Globus pallidus (tissue), 1 donor: Measurements from ENCODE around the gene PBX4.
"Not testable (repeated sequence)": the region's sequence is repeated elsewhere in the genome, so short reads cannot be mapped to it uniquely, and the experiment has no call there.

Experiments
- DNase-seq: peaks from one replicate; pipeline ENCODE4 v3.0.0-alpha.2; 2015; ENCODE audit warnings: low spot score

Gene PBX4, protein sequence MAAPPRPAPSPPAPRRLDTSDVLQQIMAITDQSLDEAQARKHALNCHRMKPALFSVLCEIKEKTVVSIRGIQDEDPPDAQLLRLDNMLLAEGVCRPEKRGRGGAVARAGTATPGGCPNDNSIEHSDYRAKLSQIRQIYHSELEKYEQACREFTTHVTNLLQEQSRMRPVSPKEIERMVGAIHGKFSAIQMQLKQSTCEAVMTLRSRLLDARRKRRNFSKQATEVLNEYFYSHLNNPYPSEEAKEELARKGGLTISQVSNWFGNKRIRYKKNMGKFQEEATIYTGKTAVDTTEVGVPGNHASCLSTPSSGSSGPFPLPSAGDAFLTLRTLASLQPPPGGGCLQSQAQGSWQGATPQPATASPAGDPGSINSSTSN

GRCh38 chr19:19618219-19619051, at the start of gene PBX4:
Gene PBX4 (minus strand): TSS chr19:19618687. CDS start chr19:19618629, 58 bp downstream.
- peak; percentile 81 for DNase-seq

DNA sequence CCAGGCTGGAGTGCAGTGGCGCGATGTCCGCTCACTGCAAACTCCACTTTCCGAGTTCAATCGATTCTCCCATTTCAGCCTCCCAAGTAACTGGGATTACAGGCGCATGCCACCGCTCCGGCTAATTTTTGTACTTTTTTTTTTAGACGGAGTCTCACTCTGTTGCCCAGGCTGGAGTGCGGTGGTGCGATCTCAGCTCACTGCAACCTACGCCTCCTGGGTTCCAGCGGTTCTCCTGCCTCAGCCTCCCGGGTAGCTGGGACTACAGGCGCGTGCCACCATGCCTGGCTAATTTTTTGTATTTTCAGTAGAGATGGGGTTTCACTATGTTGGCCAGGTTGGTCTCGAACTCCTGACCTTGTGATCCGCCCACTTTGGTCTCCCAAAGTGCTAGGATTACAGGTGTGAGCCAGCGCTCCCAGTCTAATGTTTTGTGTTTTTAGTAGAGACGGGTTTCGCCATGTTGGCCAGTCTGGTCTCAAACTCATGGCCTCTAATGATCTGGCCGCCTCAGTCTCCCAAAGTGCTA, 47.0 kb upstream of the PBX4 start:
- DNase-seq, result not testable (repeated sequence)

DNA sequence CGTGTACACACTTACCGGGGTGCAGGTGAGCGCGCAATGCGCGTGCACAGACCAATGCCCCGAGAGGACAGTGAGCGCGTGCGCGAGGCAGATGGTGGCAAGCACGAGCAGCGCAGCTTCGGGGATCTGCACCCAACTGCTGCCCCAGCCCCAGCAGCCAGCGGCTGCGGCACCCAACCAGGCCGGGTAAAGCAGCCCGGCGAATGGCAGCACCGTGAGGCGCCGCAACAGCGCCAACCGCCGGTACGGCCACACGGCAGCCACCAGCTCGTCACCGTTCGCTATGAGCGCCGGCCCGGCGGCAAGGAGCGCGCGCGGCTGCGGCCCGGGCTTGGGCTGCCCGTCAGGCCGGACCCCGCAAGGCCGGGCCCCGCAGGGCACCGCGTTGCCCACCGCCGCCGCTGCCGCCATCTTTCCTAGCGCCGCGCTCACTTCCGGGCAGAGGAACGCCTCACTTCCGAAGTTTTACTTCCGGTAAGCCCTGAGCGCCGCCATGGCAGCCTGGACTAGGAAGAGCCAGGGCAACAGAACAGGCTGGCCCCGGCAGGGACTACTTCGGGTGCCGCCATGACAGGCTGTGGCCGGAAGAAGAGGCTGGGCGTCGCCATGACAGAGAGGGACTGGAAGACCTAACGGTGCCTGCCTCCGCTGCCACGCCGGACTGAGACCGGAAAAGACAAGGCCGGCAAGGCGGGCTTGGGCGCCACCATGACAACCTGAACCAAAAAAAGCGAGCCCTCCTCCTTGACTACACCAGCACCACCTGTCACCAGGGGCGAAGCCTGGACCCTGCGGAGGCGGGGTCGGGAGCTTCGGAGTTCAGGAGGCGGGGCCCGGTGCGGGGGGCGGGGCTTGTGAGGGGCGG, 45.0 kb upstream of the PBX4 start, which contains the start of gene ATP13A1:
Gene ATP13A1, minus strand, starts transcription at position 421 of the 865 bp plus-strand sequence. Its CDS starts 10 bp downstream, at position 411.
- peak; percentile 98 for DNase-seq

DNA sequence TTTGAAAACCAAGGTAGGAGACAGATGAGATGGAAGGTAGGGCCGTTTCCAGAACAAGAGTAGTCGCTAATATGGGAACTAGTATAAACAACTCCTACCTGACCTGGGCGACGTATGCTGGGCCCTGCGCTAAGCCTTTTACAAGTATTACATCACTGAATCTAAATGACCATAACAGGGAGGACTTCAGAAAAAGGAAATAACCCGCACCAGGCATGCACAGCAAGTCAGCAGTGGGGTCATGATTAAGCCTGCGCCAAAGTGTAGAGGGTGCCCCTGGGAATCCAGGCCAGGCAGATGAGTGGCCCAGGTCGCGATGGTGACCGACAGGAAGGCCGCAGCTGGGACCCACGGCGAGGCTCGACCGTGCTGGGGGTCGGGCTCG, 44.4 kb upstream of the PBX4 start:
- no peak for DNase-seq

- DNase-seq, result no peak
Observed at GRCh38 chr19:19662344-19662743, 43.9 kb upstream of the PBX4 start.

DNA sequence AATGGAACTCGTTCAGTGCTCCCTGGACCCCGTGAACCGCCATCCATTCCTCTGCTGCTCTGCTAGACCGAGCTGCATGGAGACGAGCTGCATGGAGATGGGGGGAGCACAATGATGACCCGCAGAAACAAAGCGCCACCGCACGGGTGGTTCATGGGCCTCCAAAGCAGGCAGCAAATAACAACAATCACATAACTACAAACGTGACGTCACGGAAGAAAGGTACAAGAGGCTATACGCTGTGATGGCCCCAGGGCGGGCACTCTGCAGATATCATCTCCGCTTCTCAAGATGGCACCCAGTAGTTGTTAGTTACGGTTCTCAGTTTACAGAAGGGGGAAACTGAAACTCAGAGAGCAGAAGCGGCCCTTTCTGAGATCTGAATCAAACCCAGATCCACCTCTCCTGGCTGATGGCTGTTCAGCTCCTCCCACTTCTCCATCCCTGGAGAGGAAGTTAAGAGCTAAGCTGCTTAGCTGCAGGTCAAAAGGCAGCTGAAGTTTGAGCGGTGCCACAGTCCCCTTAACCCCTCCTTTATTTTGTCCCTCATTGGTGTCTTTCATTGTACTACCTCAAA, 43.3 kb upstream of the PBX4 start:
- DNase-seq, result no peak

DNA sequence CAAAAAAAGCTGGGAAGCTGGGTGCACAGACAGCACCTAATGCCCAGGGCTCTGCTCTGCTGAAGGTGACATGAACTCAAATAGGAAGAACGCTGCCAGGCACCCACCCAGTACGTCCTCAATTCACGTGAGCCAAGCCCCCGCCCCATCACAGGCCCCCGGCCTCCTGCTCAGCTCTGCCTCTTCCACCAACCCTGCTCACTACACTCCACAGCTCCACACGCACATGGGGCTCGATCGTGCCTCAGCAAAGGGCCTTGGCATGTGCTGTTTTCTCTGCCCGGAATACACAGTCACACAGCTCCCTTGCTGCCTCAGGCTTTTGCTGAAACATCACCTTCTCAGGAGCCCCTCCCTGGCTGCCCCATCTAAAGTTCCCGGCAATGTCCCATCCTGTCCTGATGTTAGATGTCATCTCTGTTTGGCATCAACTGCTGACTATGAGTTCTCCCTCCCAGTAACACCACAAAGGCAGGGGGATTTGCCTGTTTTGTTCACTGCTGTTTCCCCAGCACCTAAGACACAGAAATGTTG, 42.7 kb upstream of the PBX4 start:
- DNase-seq, result no peak

- no peak for DNase-seq
Observed at GRCh38 chr19:19659646-19660245, 41.3 kb upstream of the PBX4 start.

GRCh38 chr19:19657397-19657783, 38.9 kb upstream of the PBX4 start:
- no peak for DNase-seq

DNA sequence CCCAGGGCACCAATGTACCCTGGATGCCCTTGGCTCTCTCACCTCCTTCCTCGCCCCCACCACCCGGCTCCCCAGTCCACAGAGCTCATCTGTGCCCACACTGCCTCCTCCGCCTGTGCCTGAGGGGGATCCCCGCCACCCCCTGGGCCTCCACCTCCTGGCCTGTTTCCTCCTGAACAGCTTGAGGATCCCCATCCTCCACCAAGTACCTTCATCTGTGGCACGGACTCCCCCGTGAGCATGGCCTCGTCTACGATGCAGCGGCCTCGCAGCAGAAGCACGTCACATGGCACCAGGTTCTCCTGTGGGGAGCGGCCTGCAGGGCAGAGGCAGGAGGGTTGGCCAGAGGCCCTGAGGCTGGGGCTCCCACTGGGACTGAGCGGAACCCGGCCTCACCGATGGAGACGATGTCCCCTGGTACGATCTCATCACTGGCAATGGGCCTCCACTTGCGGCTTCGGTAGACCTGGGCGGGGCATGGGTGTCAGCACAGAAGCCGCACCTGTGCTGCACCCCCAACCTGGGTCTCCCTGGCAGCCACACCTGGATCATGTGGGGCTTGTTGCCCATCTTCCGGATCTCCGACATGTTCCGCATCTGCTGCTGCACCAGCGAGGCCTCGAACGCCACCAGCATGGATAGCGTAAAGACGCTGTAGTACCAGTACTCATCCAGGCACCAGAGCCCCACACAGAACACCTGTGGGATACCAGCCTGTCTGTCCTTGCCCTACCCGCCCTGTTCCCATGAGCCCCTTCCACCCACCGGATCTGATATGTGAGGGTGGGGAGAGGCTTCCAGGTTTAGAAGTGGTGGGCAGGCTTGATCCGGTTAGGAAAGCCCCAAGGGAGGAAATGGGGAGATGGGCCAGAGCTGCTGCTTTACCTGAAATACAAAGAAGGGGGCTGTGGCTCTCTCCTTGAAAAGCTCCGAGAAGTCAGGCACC, 38.2 kb upstream of the PBX4 start:
- no peak for DNase-seq

DNA sequence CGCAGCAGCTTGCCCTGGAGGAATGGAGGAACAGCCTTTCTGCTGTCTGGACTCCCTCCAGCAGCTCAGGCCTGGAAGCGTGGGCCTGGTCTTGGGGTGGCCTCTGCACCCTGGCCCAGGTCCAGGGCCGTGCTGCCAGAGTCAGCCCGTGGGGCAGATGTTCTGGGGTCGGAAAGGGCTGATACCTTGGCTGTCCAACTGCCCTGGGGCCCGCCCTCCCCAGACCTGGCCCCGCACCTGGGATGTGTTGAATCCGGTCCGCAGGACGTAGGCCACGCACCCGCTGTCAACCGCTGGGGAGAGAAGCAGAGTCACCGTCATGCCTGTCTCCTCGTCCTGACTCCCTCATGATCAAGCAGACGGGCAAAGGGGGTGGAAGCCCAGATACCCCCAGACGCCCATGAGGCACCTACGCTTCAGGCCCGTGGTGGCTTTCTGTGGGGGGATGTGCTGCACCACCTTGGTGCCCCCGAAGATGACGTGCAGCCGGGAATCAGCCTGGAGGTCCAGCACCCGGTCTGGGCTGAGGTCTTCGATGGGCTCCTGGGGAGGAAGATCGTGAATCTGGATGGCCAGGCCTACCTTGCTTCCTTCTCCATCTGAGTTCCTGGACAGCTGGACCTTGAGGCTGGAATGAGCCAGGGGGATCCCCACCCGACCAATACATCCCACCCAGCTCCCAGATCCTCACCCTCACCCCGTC, 37.3 kb upstream of the PBX4 start:
- DNase-seq, result no peak

GRCh38 chr19:19655051-19655594, 36.6 kb upstream of the PBX4 start:
- DNase-seq, result no peak

GRCh38 chr19:19654441-19654840, 36.0 kb upstream of the PBX4 start:
- DNase-seq, result no peak

- DNase-seq, result no peak
Observed at GRCh38 chr19:19653597-19654147, 35.2 kb upstream of the PBX4 start.

DNA sequence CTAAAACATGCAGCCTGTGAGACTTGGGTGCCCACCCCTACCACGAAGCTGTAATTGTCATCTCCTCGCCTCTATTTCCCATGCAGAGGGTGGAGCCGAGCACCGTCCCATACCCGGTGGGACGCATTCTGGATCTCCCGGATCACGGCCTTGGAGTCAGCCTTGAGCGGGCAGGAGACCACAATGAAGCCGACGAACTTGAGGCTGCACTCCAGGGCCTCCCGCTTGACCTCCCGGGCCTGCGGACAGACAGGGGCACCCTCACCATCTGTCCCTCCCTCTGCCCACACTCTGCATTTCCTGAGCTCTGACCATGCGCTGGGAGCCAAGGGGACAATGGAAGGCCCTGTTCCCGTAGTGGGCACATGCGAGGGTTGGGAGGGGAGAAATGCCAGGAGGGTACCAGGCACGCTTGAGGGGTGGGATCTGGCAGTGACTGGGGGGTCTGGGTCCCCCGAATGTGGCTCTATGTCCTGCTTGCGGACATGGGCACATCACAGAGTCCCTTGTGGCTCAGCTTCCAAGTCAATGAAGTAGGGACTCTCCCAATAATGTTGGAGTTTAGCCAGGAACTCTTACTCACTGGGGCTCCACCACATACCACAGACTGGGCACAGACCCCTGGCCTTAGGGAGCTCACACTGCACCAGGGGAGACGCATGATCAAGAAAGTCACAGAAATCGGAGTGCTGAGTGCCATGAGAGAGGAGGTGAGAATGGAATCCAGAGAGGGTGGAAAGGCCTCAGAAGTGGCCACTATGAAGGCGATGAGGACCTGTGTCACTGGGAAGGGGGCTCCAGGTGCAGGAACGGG, 34.2 kb upstream of the PBX4 start:
- no peak for DNase-seq

GRCh38 chr19:19651076-19651475, 32.6 kb upstream of the PBX4 start:
- peak; percentile 77 for DNase-seq

- DNase-seq, result no peak
Observed at GRCh38 chr19:19650331-19650730, 31.8 kb upstream of the PBX4 start.

DNA sequence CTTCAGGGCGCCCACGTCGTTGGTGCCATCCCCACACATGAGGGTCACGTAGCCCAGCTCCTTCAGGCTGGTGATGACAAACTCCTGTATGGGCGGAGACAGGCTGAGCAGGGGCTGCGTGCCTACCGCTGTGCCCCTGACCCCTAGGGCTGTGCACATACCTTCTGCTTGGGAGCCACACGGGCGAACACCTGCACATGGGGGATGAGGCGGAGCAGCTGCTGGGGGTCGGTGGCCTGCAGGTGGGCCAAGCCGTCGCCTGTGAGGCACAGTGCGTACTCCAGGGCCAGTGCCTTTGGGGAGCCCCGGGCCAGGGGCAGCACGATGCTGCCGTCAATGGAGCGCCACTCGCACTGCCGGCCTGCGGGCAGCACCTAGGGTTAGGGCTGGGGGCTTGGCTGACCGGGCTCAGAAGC, 31.1 kb upstream of the PBX4 start:
- no peak for DNase-seq
